Measurements from ENCODE around the gene SSTR1.
"Not testable (repeated sequence)": the region's sequence is repeated elsewhere in the genome, so short reads cannot be mapped to it uniquely, and the experiment has no call there.

The SSTR1 gene

GRCh38 chr14:38207736-38208617 is at the start of gene SSTR1:
Gene SSTR1, plus strand, starts transcription at chr14:38207904. Its CDS starts 1,486 bp downstream, at chr14:38209390.
- DNase-seq (ENCODE audit: low read depth), result no peak

GRCh38 chr14:38158468-38158867 is 49.2 kb upstream of the SSTR1 start:
- no peak for DNase-seq (ENCODE audit: low read depth)

- DNase-seq (ENCODE audit: low read depth), result no peak
Observed at GRCh38 chr14:38168416-38168815, 39.3 kb upstream of the SSTR1 start.

GRCh38 chr14:38171197-38171596 is 36.5 kb upstream of the SSTR1 start:
- DNase-seq (ENCODE audit: low read depth), result no peak

GRCh38 chr14:38174711-38175110 is 33.0 kb upstream of the SSTR1 start:
- DNase-seq (ENCODE audit: low read depth), result no peak

GRCh38 chr14:38175658-38176057 is 32.0 kb upstream of the SSTR1 start:
- DNase-seq (ENCODE audit: low read depth), result no peak

GRCh38 chr14:38176379-38176778 is 31.3 kb upstream of the SSTR1 start:
- no peak for DNase-seq (ENCODE audit: low read depth)

GRCh38 chr14:38184132-38184531 is 23.6 kb upstream of the SSTR1 start:
- no peak for DNase-seq (ENCODE audit: low read depth)

GRCh38 chr14:38185671-38186070 is 22.0 kb upstream of the SSTR1 start:
- no peak for DNase-seq (ENCODE audit: low read depth)

- no peak for DNase-seq (ENCODE audit: low read depth)
Observed at GRCh38 chr14:38186216-38186615, 21.5 kb upstream of the SSTR1 start.

- DNase-seq (ENCODE audit: low read depth), result no peak
Observed at GRCh38 chr14:38187528-38187927, 20.2 kb upstream of the SSTR1 start.

GRCh38 chr14:38189930-38190726 is 17.6 kb upstream of the SSTR1 start:
- DNase-seq (ENCODE audit: low read depth), result no peak

GRCh38 chr14:38190846-38191245 is 16.9 kb upstream of the SSTR1 start:
- not testable (repeated sequence) for DNase-seq (ENCODE audit: low read depth)

GRCh38 chr14:38191491-38191890 is 16.2 kb upstream of the SSTR1 start:
- not testable (repeated sequence) for DNase-seq (ENCODE audit: low read depth)

GRCh38 chr14:38197001-38197783 is 10.5 kb upstream of the SSTR1 start:
- no peak for DNase-seq (ENCODE audit: low read depth)

- DNase-seq (ENCODE audit: low read depth), result no peak
Observed at GRCh38 chr14:38197784-38198335, 9.8 kb upstream of the SSTR1 start.

GRCh38 chr14:38198425-38198824 is 9.3 kb upstream of the SSTR1 start:
- DNase-seq (ENCODE audit: low read depth), result no peak

GRCh38 chr14:38199076-38199475 is 8.6 kb upstream of the SSTR1 start:
- no peak for DNase-seq (ENCODE audit: low read depth)

- no peak for DNase-seq (ENCODE audit: low read depth)
Observed at GRCh38 chr14:38199739-38200138, 8.0 kb upstream of the SSTR1 start.

- DNase-seq (ENCODE audit: low read depth), result no peak
Observed at GRCh38 chr14:38201137-38201828, 6.4 kb upstream of the SSTR1 start.

- no peak for DNase-seq (ENCODE audit: low read depth)
Observed at GRCh38 chr14:38202444-38203191, 5.1 kb upstream of the SSTR1 start.

All from stimulated activated CD8-positive, alpha-beta memory T cell treated with anti-CD3 and anti-CD28 coated beads, Interleukin-12 subunit alpha, Interleukin-12 subunit beta, amount 100 ng/mL, for 4 hours (primary cell).